Measurements from ENCODE around the gene ELK3. TPM values are rescaled to one million over a fixed set of nuclear protein-coding genes. Genes with fewer than 3 reads are reported as not detected.

Gene ELK3
- polyA plus RNA-seq, 2 of the 4 experiments (the other 2 are of a cell fraction) = 33.1 to 38.6 TPM

DNA sequence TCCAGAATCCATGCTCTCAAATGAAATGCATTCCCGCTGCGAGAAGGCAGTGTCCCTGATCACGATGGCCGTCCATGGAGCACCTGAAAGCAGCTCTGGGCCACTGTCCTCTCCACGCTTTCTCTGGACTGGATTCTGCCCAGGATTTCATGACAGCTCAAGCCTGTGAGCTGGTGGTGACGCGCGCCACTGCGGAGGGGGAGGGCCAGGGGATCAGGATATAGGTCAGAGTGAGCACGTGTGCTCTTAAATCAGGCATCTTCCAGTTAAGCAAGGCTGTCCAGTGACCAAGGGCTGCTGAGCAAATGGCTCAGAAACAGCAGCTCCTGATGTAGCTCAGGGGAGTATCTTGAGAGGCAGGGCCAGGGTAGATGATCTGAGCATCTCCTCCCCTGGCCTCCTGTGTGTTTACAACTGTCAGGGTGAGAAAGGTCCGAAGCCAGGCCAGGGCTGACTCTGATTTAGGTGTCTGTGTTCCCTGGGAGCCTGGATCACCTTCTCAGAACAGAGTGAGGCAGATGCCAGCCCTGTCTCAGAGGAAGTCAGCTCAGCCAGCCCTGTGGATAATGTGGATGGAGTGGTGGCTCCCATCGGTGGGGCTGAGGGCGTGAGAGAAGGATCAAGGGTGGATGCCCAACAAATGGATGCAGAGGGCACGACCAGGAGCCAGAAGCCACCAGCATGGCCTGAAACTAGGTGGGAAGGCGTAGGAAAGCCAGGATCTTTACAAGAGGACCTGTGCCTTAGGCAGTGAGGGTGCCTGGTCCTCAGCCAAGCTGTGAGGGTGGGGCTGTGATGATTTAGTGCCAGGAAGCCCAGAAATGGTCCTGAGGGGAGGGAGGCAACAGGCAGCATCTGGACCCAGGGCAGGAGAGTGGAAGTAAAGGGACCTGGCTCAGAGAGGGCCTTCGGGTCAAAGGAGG lies 55.3 kb downstream of the ELK3 start:
- TF ChIP-seq, protein P1, sequence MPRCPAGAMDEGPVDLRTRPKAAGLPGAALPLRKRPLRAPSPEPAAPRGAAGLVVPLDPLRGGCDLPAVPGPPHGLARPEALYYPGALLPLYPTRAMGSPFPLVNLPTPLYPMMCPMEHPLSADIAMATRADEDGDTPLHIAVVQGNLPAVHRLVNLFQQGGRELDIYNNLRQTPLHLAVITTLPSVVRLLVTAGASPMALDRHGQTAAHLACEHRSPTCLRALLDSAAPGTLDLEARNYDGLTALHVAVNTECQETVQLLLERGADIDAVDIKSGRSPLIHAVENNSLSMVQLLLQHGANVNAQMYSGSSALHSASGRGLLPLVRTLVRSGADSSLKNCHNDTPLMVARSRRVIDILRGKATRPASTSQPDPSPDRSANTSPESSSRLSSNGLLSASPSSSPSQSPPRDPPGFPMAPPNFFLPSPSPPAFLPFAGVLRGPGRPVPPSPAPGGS (IDR thresholded peaks at IDR 0.05) = no peak
- TF ChIP-seq ZSCAN20 (CRISPR knock-in tag; IDR thresholded peaks at IDR 0.05) = no peak
- TF ChIP-seq NR3C1 (IDR thresholded peaks at IDR 0.05) = no peak
- no peak for TF ChIP-seq POLR2AphosphoS2 (conservative IDR thresholded peaks at IDR 0.05; ENCODE audit: low read length)
- TF ChIP-seq KDM5A (IDR thresholded peaks at IDR 0.05) = no peak
- no peak for TF ChIP-seq CHD2 (IDR thresholded peaks at IDR 0.05; ENCODE audit: low read length, partially characterized antibody)
- no peak for TF ChIP-seq NPAS2 (CRISPR knock-in tag; IDR thresholded peaks at IDR 0.05; ENCODE audit: borderline replicate concordance)
- TF ChIP-seq HOXB5 (CRISPR knock-in tag; IDR thresholded peaks at IDR 0.05) = no peak
- no peak for TF ChIP-seq HEYL (CRISPR knock-in tag; IDR thresholded peaks at IDR 0.05)
- TF ChIP-seq, protein P2, sequence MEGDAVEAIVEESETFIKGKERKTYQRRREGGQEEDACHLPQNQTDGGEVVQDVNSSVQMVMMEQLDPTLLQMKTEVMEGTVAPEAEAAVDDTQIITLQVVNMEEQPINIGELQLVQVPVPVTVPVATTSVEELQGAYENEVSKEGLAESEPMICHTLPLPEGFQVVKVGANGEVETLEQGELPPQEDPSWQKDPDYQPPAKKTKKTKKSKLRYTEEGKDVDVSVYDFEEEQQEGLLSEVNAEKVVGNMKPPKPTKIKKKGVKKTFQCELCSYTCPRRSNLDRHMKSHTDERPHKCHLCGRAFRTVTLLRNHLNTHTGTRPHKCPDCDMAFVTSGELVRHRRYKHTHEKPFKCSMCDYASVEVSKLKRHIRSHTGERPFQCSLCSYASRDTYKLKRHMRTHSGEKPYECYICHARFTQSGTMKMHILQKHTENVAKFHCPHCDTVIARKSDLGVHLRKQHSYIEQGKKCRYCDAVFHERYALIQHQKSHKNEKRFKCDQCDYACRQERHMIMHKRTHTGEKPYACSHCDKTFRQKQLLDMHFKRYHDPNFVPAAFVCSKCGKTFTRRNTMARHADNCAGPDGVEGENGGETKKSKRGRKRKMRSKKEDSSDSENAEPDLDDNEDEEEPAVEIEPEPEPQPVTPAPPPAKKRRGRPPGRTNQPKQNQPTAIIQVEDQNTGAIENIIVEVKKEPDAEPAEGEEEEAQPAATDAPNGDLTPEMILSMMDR (IDR thresholded peaks at IDR 0.05) = no peak
- H3K27ac ChIP-seq = no peak overlapping the region
- 87% methylated on average over 16 of the region's 16 CpGs for WGBS (ENCODE audit: missing lambda C conversion rate)
- H3K4me1 ChIP-seq = peaks cover 9% of the 10 kb centered on the region; the same call in 2 of the 3 replicates
- H3K4me2 ChIP-seq = no peak overlapping the region
- no peak overlapping the region for H3K4me3 ChIP-seq
- peak in 1 of 2 experiments; percentile 15; a peak in 2 of 6 replicates for ATAC-seq
- H3K9me3 ChIP-seq = no peaks in the 10 kb centered on the region
- FAIRE-seq = no peak
- CTCF ChIA-PET = interaction anchor here (0.6 to 1.1 kb wide), 4 partner anchors 15 to 267 kb away, joined by 3 to 4 read pairs (median 3); no protein-coding TSS in a partner anchor
- no peak for DNase-seq (ENCODE audit: low read depth in 1 of 2, low spot score in 1 of 2)
- POLR2A ChIA-PET = no interaction called here

DNA sequence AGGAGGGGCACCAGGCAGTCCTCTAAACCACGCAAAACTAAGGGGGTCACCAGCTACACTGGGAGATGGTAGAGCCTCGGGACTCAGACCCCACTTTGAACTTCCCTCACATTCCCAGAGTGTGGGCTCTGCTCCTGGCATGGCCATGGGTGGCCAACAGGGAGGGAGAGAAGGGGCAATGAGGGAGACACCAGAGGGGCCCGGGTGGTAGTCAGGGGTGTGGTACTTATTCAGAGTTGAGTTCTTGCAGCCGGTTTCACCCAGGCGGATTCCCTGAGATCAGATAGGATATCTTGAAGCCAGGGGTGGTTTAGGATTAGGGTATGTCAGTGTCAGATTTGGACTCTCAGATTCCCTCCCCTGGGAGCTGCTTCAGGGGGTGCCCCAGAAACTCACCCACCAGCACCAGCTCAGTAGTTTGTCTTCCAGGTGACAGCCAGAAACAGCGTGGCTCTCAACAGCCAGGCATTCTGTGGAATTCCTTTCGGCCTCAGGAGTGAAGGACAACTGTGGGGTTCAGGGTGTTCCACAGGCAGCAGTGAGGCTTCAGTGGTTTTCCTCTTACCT lies 56.0 kb downstream of the ELK3 start:
- CTCF ChIA-PET = interaction anchor here (1.1 kb wide), 1 partner anchor 35 kb away, joined by 3 read pairs; no protein-coding TSS in a partner anchor
- ATAC-seq (no peak; a peak in 2 of 6 replicates), FAIRE-seq (no peak), DNase-seq (ENCODE audit: low read depth in 1 of 2, low spot score in 1 of 2) (no peak)
- H3K9me3 ChIP-seq = no peaks in the 10 kb centered on the region
- WGBS (ENCODE audit: missing lambda C conversion rate) = 98% methylated on average over 7 of the region's 7 CpGs
- TF ChIP-seq NFE2L2 (conservative IDR thresholded peaks at IDR 0.05; ENCODE audit: low read length) (no peak), POLR2A (IDR thresholded peaks at IDR 0.05; ENCODE audit: low read length) (no peak)
- TF ChIP-seq, protein P3, sequence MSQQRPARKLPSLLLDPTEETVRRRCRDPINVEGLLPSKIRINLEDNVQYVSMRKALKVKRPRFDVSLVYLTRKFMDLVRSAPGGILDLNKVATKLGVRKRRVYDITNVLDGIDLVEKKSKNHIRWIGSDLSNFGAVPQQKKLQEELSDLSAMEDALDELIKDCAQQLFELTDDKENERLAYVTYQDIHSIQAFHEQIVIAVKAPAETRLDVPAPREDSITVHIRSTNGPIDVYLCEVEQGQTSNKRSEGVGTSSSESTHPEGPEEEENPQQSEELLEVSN (IDR thresholded peaks at IDR 0.05; ENCODE audit: borderline replicate concordance, low read depth) = no peak
- TF ChIP-seq, protein P1 (IDR thresholded peaks at IDR 0.05) = no peak
- H3K4me1 ChIP-seq = peaks cover 9% of the 10 kb centered on the region; the same call in 2 of the 3 replicates
- H3K4me3 ChIP-seq = no peak overlapping the region
- POLR2A ChIA-PET = no interaction called here
- H3K4me2 ChIP-seq = no peak overlapping the region
- no peak overlapping the region for H3K27ac ChIP-seq

DNA sequence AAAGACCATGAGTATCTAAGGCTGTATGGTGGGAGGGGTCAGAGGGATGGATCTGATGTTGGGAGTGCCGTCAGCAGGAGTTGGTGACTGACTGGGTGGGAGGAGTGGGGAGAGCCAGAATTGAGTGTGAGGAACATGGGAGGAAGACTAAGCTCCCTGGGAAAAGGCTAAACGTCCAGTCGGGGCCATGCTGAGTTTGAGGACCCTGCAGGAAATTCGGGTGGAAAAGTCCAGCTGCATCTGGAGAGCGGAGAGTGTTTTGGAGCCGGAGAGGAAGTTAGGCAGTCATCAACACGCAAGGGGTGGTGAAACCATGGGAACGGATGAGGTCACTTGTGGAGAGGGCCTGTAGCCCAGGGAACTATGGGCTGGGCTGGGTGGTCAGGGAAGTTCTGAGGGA lies 60.9 kb downstream of the ELK3 start:
- no peaks in the 10 kb centered on the region for H3K9me3 ChIP-seq
- no peak for FAIRE-seq
- no peak overlapping the region for H3K4me2 ChIP-seq
- no peak for TF ChIP-seq NR3C1 (IDR thresholded peaks at IDR 0.05)
- TF ChIP-seq, protein P4, sequence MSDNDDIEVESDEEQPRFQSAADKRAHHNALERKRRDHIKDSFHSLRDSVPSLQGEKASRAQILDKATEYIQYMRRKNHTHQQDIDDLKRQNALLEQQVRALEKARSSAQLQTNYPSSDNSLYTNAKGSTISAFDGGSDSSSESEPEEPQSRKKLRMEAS (IDR thresholded peaks at IDR 0.05) = no peak
- no peak for TF ChIP-seq MAFK (IDR thresholded peaks at IDR 0.05; ENCODE audit: partially characterized antibody)
- TF ChIP-seq, protein P5, sequence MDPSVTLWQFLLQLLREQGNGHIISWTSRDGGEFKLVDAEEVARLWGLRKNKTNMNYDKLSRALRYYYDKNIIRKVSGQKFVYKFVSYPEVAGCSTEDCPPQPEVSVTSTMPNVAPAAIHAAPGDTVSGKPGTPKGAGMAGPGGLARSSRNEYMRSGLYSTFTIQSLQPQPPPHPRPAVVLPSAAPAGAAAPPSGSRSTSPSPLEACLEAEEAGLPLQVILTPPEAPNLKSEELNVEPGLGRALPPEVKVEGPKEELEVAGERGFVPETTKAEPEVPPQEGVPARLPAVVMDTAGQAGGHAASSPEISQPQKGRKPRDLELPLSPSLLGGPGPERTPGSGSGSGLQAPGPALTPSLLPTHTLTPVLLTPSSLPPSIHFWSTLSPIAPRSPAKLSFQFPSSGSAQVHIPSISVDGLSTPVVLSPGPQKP (IDR thresholded peaks at IDR 0.05; ENCODE audit: low read depth, low read length) = no peak
- no peak for TF ChIP-seq EHF (CRISPR knock-in tag; IDR thresholded peaks at IDR 0.05)
- no peak for TF ChIP-seq KDM1A (IDR thresholded peaks at IDR 0.05; ENCODE audit: low read depth)
- no peak for TF ChIP-seq FOXS1 (CRISPR knock-in tag; IDR thresholded peaks at IDR 0.05)
- no peak for TF ChIP-seq ZNF302 (CRISPR knock-in tag; IDR thresholded peaks at IDR 0.05)
- TF ChIP-seq, protein P6, sequence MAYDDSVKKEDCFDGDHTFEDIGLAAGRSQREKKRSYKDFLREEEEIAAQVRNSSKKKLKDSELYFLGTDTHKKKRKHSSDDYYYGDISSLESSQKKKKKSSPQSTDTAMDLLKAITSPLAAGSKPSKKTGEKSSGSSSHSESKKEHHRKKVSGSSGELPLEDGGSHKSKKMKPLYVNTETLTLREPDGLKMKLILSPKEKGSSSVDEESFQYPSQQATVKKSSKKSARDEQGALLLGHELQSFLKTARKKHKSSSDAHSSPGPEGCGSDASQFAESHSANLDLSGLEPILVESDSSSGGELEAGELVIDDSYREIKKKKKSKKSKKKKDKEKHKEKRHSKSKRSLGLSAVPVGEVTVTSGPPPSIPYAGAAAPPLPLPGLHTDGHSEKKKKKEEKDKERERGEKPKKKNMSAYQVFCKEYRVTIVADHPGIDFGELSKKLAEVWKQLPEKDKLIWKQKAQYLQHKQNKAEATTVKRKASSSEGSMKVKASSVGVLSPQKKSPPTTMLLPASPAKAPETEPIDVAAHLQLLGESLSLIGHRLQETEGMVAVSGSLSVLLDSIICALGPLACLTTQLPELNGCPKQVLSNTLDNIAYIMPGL (CRISPR knock-in tag; IDR thresholded peaks at IDR 0.05; ENCODE audit: borderline replicate concordance) = no peak
- no peak for TF ChIP-seq JUN (IDR thresholded peaks at IDR 0.05)
- WGBS (ENCODE audit: missing lambda C conversion rate) = 84% methylated on average over 8 of the region's 8 CpGs
- ATAC-seq = peak in 1 of 2 experiments; percentile 11; a peak in 2 of 6 replicates
- no peak overlapping the region for H3K27ac ChIP-seq
- H3K4me3 ChIP-seq = no peak overlapping the region
- ChIA-PET POLR2A (no interaction called here), CTCF (interaction anchor here (1.4 to 1.9 kb wide), 4 partner anchors 9 to 234 kb away, joined by 3 to 4 read pairs (median 4); no protein-coding TSS in a partner anchor)
- DNase-seq (ENCODE audit: low read depth in 1 of 2, low spot score in 1 of 2) = no peak
- H3K4me1 ChIP-seq = peaks cover 8% of the 10 kb centered on the region; the same call in 1 of the 3 replicates

Data from A549 (cell line).